Ishikawa (cell line): ENCODE data around the gene FGD2.

Experiments used
- CEBPB ChIP-seq: IDR thresholded peaks from 2 replicates; pipeline ENCODE4 v1.6.1; 2012
- CREB1 ChIP-seq: IDR thresholded peaks from 2 replicates; pipeline ENCODE4 v1.6.1; 2012; ENCODE audit warnings: low read depth
- EGR1 ChIP-seq: IDR thresholded peaks from 2 replicates; pipeline ENCODE4 v1.6.1; 2012
- EP300 ChIP-seq: IDR thresholded peaks from 2 replicates; pipeline ENCODE4 v1.6.1; 2012; ENCODE audit warnings: borderline replicate concordance
- FOXM1 ChIP-seq: IDR thresholded peaks from 2 replicates; pipeline ENCODE4 v1.6.1; 2012; ENCODE audit warnings: low read depth, borderline replicate concordance
- NFIC ChIP-seq: IDR thresholded peaks from 2 replicates; pipeline ENCODE4 v1.6.1; 2012
- RAD21 ChIP-seq: IDR thresholded peaks from 2 replicates; pipeline ENCODE4 v1.6.1; 2012; ENCODE audit warnings: low read depth
- TAF1 ChIP-seq: IDR thresholded peaks from 2 replicates; pipeline ENCODE4 v1.6.1; 2012; ENCODE audit warnings: low read depth, mild to moderate bottlenecking
- TCF12 ChIP-seq: IDR thresholded peaks from 2 replicates; pipeline ENCODE4 v1.6.1; 2012; ENCODE audit warnings: low read depth
- TEAD4 ChIP-seq: IDR thresholded peaks from 2 replicates; pipeline ENCODE4 v1.6.1; 2012
- YY1 ChIP-seq: IDR thresholded peaks from 2 replicates; pipeline ENCODE4 v1.6.1; 2012; ENCODE audit warnings: low read depth
- ZBTB7A ChIP-seq: IDR thresholded peaks from 2 replicates; pipeline ENCODE4 v1.6.1; 2012; ENCODE audit warnings: low read depth
- TF ChIP-seq, protein P1 (sequence below): IDR thresholded peaks from 2 replicates; pipeline ENCODE4 v1.6.1; 2012; ENCODE audit warnings: low read depth, mild to moderate bottlenecking
- TF ChIP-seq, protein P2 (sequence below): IDR thresholded peaks from 2 replicates; pipeline ENCODE4 v1.6.1; 2012
- TF ChIP-seq, protein P3 (sequence below): IDR thresholded peaks from 2 replicates; pipeline ENCODE4 v1.6.1; 2012

The FGD2 gene

DNA sequence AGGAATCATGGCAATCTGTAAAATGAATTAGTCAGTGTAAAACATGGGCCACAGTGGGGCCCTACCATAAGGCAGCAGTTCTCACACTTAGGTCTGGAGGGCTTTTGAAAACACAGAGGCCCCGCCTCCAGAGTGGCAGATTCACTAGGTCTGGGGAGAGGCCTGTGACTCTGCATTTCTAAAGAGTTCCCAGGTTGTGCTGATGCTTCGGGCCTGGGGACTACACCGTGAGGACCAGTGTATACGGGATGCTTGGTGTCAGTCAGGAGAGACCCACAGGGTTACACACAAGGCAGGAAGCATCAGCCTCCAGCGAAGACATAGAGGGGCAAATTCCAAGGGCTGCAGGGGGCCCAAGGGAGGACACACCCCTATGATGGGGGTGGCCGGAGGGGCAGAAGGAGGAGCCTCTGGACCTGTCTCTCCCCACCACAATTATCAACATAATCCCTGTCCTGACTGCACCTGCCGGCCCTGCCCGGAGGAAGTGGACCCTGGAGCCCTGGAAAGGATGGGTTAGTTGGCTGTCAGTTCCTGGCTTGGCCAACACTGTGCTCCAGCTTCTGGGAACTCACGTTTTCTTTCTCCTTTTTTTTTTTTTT lies 46.7 kb downstream of the FGD2 start:
- TF ChIP-seq, protein P1, sequence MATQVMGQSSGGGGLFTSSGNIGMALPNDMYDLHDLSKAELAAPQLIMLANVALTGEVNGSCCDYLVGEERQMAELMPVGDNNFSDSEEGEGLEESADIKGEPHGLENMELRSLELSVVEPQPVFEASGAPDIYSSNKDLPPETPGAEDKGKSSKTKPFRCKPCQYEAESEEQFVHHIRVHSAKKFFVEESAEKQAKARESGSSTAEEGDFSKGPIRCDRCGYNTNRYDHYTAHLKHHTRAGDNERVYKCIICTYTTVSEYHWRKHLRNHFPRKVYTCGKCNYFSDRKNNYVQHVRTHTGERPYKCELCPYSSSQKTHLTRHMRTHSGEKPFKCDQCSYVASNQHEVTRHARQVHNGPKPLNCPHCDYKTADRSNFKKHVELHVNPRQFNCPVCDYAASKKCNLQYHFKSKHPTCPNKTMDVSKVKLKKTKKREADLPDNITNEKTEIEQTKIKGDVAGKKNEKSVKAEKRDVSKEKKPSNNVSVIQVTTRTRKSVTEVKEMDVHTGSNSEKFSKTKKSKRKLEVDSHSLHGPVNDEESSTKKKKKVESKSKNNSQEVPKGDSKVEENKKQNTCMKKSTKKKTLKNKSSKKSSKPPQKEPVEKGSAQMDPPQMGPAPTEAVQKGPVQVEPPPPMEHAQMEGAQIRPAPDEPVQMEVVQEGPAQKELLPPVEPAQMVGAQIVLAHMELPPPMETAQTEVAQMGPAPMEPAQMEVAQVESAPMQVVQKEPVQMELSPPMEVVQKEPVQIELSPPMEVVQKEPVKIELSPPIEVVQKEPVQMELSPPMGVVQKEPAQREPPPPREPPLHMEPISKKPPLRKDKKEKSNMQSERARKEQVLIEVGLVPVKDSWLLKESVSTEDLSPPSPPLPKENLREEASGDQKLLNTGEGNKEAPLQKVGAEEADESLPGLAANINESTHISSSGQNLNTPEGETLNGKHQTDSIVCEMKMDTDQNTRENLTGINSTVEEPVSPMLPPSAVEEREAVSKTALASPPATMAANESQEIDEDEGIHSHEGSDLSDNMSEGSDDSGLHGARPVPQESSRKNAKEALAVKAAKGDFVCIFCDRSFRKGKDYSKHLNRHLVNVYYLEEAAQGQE: no peak
- TF ChIP-seq CEBPB (no peak), TCF12 (no peak), CREB1 (no peak), EGR1 (no peak), YY1 (no peak)
- TF ChIP-seq, protein P2, sequence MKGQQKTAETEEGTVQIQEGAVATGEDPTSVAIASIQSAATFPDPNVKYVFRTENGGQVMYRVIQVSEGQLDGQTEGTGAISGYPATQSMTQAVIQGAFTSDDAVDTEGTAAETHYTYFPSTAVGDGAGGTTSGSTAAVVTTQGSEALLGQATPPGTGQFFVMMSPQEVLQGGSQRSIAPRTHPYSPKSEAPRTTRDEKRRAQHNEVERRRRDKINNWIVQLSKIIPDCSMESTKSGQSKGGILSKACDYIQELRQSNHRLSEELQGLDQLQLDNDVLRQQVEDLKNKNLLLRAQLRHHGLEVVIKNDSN: no peak

DNA sequence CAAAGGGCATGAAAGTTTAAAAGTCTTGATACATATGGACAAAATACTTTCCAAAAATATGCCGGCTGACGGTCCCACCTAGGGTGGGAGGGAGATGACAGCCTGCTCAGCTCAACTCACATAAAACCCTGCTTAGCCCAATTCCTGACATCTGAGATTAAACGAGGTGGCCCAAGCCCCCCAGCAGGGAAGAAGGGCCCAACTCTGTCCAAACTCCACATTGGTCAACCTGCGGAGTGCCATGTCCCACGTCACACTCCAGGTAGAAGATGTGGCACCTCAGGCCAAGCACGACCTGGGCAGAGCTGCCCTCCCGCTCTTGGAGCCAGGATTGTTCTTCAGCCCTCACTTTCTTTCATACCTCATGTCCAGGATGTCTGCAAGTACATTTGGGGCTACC lies 48.2 kb downstream of the FGD2 start:
- TF ChIP-seq ZBTB7A: no peak
- TF ChIP-seq CEBPB: no peak
- no peak for TF ChIP-seq EGR1
- no peak for TF ChIP-seq TCF12
- TF ChIP-seq TEAD4: no peak
- TF ChIP-seq, protein P3, sequence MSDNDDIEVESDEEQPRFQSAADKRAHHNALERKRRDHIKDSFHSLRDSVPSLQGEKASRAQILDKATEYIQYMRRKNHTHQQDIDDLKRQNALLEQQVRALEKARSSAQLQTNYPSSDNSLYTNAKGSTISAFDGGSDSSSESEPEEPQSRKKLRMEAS: no peak
- no peak for TF ChIP-seq FOXM1
- TF ChIP-seq TAF1: no peak
- TF ChIP-seq, protein P2: no peak
- no peak for TF ChIP-seq CREB1
- no peak for TF ChIP-seq RAD21
- no peak for TF ChIP-seq YY1

DNA sequence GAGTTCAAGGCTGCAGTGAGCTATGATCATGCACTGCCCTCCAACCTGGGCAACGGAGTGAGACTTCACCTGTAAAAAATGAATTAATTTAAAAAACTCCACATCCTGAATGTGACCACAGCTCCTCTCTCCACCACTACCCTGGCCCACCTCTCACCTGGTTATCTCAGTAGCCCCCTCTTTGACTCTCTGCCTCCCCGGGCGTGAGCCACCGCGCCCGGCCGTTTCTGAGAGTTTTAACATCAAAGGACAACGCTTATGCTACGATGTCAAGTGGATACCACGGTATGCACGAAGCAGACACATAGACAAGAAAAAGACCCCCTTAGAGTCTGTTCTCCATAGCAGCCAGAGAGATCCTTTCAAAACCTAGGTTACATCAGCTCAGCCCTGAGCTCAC lies 48.7 kb downstream of the FGD2 start:
- no peak for TF ChIP-seq CEBPB
- TF ChIP-seq TCF12: no peak
- TF ChIP-seq EGR1: no peak
- TF ChIP-seq TAF1: no peak
- no peak for TF ChIP-seq EP300
- TF ChIP-seq, protein P1: no peak
- TF ChIP-seq, protein P3: no peak
- TF ChIP-seq FOXM1: no peak
- TF ChIP-seq TEAD4: no peak
- TF ChIP-seq, protein P2: no peak
- TF ChIP-seq NFIC: no peak
- TF ChIP-seq ZBTB7A: no peak
- no peak for TF ChIP-seq YY1
- no peak for TF ChIP-seq RAD21
- TF ChIP-seq CREB1: no peak

DNA sequence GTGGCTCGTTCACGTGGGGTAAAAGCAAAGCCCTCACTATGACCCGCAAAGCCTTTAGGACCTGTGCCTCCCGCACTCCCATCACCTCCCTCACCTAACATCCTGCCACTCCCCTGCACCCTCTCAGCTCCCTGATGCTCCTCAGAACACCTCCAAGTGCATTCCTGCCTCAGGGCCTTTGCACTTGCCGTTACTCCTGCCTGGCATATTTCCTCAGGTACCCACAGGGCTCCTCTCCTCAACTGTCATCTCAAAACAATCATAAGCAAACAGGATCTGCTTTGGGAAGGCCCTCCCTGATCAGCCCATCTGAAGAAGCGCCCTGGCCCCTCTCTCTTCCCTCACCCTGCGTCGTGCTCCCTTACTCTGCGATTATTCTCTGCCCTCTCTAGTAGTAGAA lies 49.1 kb downstream of the FGD2 start:
- TF ChIP-seq, protein P1: no peak
- TF ChIP-seq EGR1 (no peak), EP300 (no peak), YY1 (no peak), FOXM1 (no peak), RAD21 (no peak)
- TF ChIP-seq, protein P3: no peak
